CD4-positive, alpha-beta T cell (primary cell): ENCODE data around the gene FOXD2. TPM values are rescaled to one million over a fixed set of nuclear protein-coding genes. Genes with fewer than 3 reads are reported as not detected.

Experiments used
- ATAC-seq: fragments of 200-7000 bp; cut with Tn5 transposase; one replicate; pipeline ENCODE4 v1.10.0; 2022; ENCODE audit warnings: mild to moderate bottlenecking; ENCODE audit not compliant: poor library complexity
- CTCF ChIA-PET: fragments of 350-600 bp; sonication (Branson Sonifier 250); formaldehyde crosslinking; loops from one replicate; lab custom pipeline; 2021; ENCODE audit warnings: antibody characterized with exemption, inconsistent platforms; lab: Charles Lee
- POLR2A ChIA-PET: fragments of 350-600 bp; sonication (Branson Sonifier 250); formaldehyde crosslinking; loops from one replicate; lab custom pipeline; 2021; ENCODE audit warnings: antibody characterized with exemption, inconsistent platforms; lab: Charles Lee
- DNase-seq, 14 experiments: peaks; one replicate each; pipeline ENCODE4 v3.0.0-alpha.2; 2013 to 2020; ENCODE audit warnings: mixed read lengths in 2 of 14
- H3K27ac ChIP-seq, 2 donors: one replicate each; pipeline versions ENCODE4 v1.5.1 to v1.7.0; 2013; ENCODE audit warnings: low read length in 2 of 2, low read depth in 1 of 2, mild to moderate bottlenecking in 1 of 2
- H3K27me3 ChIP-seq, 2 experiments: 1 replicate in 1 of 2; 2 replicates in 1 of 2; pipeline versions ENCODE4 v1.6.1 to v1.7.0; 2013; ENCODE audit warnings: low read length in 2 of 2, control low read depth in 1 of 2, mild to moderate bottlenecking in 1 of 2, moderate library complexity in 1 of 2; ENCODE audit not compliant: insufficient read depth in 2 of 2, control insufficient read depth in 1 of 2
- H3K36me3 ChIP-seq: one replicate; pipeline ENCODE4 v1.6.1; 2013; ENCODE audit warnings: low read length, control low read depth; ENCODE audit not compliant: insufficient read depth
- H3K4me1 ChIP-seq: one replicate; pipeline ENCODE4 v1.6.1; 2013; ENCODE audit warnings: low read length, control low read depth; ENCODE audit not compliant: insufficient read depth
- H3K4me3 ChIP-seq: one replicate; pipeline ENCODE4 v1.5.1; 2013; ENCODE audit warnings: mild to moderate bottlenecking, low read length, moderate library complexity
- H3K9me3 ChIP-seq, 2 experiments: 1 replicate in 1 of 2; 2 replicates in 1 of 2; pipeline versions ENCODE4 v1.6.1 to v1.7.0; 2013; ENCODE audit warnings: low read length in 2 of 2, mild to moderate bottlenecking in 2 of 2, control low read depth in 1 of 2, moderate library complexity in 1 of 2; ENCODE audit not compliant: control insufficient read depth in 1 of 2, insufficient read depth in 1 of 2
- H3K27ac Mint-ChIP-seq: one replicate; pipeline ENCODE4 v1.8.0; 2020; ENCODE audit warnings: mixed read lengths
- H3K27me3 Mint-ChIP-seq: one replicate; pipeline ENCODE4 v1.8.0; 2021; ENCODE audit warnings: mixed read lengths
- H3K36me3 Mint-ChIP-seq: one replicate; pipeline ENCODE4 v1.8.0; 2021; ENCODE audit warnings: low read depth, mixed read lengths
- H3K4me1 Mint-ChIP-seq: one replicate; pipeline ENCODE4 v1.8.0; 2021; ENCODE audit warnings: low read depth, mixed read lengths
- H3K4me3 Mint-ChIP-seq: one replicate; pipeline ENCODE4 v1.8.0; 2020; ENCODE audit warnings: mild to moderate bottlenecking, mixed read lengths
- H3K9me3 Mint-ChIP-seq: one replicate; pipeline ENCODE4 v1.8.0; 2020; ENCODE audit warnings: mixed read lengths
- intact Hi-C, 2 experiments: fragments of 100-400 bp; cut with DNase I in 1 of 2; cut with micrococcal nuclease in 1 of 2; formaldehyde crosslinking; loops; one replicate each; pipeline versions ENCODE4 v1.15.1 to v1.9.0; 2023 to 2025; cut with DNase I, micrococcal nuclease
- total RNA-seq, 174 experiments: library from RNA in 2 of 174; stranded (reverse) in 2 of 174; gene quantifications; one replicate each; pipeline ENCODE4 v1.2.3 and lab custom pipeline; 2021 to 2026
- TF ChIP-seq, protein P1 (sequence below): fragments of 200-600 bp; IDR thresholded peaks from one replicate; pipeline ENCODE4 v1.8.0; 2022; ENCODE audit warnings: antibody characterized with exemption, mild to moderate bottlenecking

FOXD2 gene
- total RNA-seq, 2 experiments from 2014 or later: 0.22 to 0.34 TPM

- Histone ChIP-seq H3K4me1 (no peaks in the 10 kb centered on the region), H3K27me3 (peaks cover 0 to 3% of the 10 kb centered on the region in 2 experiments), H3K36me3 (no peaks in the 10 kb centered on the region), H3K27ac (no peak overlapping the region), H3K9me3 (no peaks in the 10 kb centered on the region), H3K4me3 (no peak overlapping the region)
- no peak overlapping the region for H3K27ac Mint-ChIP-seq
- H3K4me1 Mint-ChIP-seq: no peaks in the 10 kb centered on the region
- DNase-seq (no peak), ATAC-seq (no peak)
- ChIA-PET CTCF (interaction anchor here (1.2 kb wide), 1 partner anchor 335 kb away, joined by 4 read pairs; no protein-coding TSS in a partner anchor), POLR2A (no interaction called here)
- intact Hi-C loops: no loop called here
- no peaks in the 10 kb centered on the region for H3K36me3 Mint-ChIP-seq
- no peaks in the 10 kb centered on the region for H3K9me3 Mint-ChIP-seq
- no peak overlapping the region for H3K4me3 Mint-ChIP-seq
- H3K27me3 Mint-ChIP-seq: peaks cover 22% of the 10 kb centered on the region
- TF ChIP-seq, protein P1, sequence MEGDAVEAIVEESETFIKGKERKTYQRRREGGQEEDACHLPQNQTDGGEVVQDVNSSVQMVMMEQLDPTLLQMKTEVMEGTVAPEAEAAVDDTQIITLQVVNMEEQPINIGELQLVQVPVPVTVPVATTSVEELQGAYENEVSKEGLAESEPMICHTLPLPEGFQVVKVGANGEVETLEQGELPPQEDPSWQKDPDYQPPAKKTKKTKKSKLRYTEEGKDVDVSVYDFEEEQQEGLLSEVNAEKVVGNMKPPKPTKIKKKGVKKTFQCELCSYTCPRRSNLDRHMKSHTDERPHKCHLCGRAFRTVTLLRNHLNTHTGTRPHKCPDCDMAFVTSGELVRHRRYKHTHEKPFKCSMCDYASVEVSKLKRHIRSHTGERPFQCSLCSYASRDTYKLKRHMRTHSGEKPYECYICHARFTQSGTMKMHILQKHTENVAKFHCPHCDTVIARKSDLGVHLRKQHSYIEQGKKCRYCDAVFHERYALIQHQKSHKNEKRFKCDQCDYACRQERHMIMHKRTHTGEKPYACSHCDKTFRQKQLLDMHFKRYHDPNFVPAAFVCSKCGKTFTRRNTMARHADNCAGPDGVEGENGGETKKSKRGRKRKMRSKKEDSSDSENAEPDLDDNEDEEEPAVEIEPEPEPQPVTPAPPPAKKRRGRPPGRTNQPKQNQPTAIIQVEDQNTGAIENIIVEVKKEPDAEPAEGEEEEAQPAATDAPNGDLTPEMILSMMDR: no peak
Measured at GRCh38 chr1:47390843-47391242, 47.0 kb upstream of the FOXD2 start.

DNA sequence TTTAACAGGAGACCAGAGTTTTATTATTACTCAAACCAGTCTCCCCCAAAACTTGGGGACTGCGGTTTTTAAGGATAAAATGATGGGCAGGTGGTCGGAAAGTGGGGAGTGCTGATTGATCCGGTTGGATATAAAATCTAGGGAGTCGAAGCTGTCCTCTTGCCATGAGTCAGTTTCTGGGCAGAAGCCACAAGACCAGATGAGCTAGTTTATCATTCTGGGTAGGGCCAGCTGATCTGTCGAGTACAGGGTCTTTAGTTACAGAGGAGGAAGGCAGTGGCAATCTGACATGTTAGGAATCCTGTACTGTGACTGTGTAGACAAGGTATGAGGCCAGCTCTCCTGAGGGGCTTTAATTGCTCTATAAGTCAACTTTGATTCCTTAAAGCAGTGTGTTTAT, 44.7 kb upstream of the FOXD2 start:
- no peak overlapping the region for H3K27ac Mint-ChIP-seq
- POLR2A ChIA-PET: no interaction called here
- H3K27ac ChIP-seq: no peak overlapping the region
- H3K4me1 Mint-ChIP-seq: no peaks in the 10 kb centered on the region
- H3K27me3 Mint-ChIP-seq: peaks cover 33% of the 10 kb centered on the region
- no peaks in the 10 kb centered on the region for H3K9me3 ChIP-seq
- no peaks in the 10 kb centered on the region for H3K9me3 Mint-ChIP-seq
- DNase-seq (no peak), ATAC-seq (no peak)
- no peak overlapping the region for H3K4me3 ChIP-seq
- no peak overlapping the region for H3K4me3 Mint-ChIP-seq
- intact Hi-C loops: no loop called here
- peaks cover 3 to 6% of the 10 kb centered on the region in 2 experiments for H3K27me3 ChIP-seq
- H3K36me3 ChIP-seq: no peaks in the 10 kb centered on the region
- TF ChIP-seq, protein P1: no peak
- H3K4me1 ChIP-seq: no peaks in the 10 kb centered on the region
- CTCF ChIA-PET: no interaction called here
- H3K36me3 Mint-ChIP-seq: no peaks in the 10 kb centered on the region

- Mint-ChIP-seq H3K4me3 (no peak overlapping the region), H3K9me3 (no peaks in the 10 kb centered on the region), H3K36me3 (no peaks in the 10 kb centered on the region), H3K27ac (no peak overlapping the region), H3K27me3 (peaks cover 42% of the 10 kb centered on the region), H3K4me1 (no peaks in the 10 kb centered on the region)
- Histone ChIP-seq H3K9me3 (no peaks in the 10 kb centered on the region), H3K4me1 (no peaks in the 10 kb centered on the region), H3K27me3 (peaks cover 6 to 8% of the 10 kb centered on the region in 2 experiments), H3K36me3 (no peaks in the 10 kb centered on the region), H3K27ac (no peak overlapping the region), H3K4me3 (no peak overlapping the region)
- ATAC-seq: no peak
- CTCF ChIA-PET: no interaction called here
- TF ChIP-seq, protein P1: no peak
- POLR2A ChIA-PET: no interaction called here
- intact Hi-C loops: no loop called here
- no peak for DNase-seq
Measured at GRCh38 chr1:47395433-47395832, 42.4 kb upstream of the FOXD2 start.
